ENCODE results near the gene SLC4A1AP. TPM values are rescaled to one million over a fixed set of nuclear protein-coding genes. Genes with fewer than 3 reads are reported as not detected.

SLC4A1AP gene
- polyA plus RNA-seq, 2 of the 4 experiments (the other 2 are of a cell fraction): 32.6 to 33.0 TPM

GRCh38 chr2:27707462-27708256 is 44.0 kb downstream of the SLC4A1AP start:
- WGBS (ENCODE audit: missing lambda C conversion rate): 92% methylated on average over 9 of the region's 9 CpGs

DNA sequence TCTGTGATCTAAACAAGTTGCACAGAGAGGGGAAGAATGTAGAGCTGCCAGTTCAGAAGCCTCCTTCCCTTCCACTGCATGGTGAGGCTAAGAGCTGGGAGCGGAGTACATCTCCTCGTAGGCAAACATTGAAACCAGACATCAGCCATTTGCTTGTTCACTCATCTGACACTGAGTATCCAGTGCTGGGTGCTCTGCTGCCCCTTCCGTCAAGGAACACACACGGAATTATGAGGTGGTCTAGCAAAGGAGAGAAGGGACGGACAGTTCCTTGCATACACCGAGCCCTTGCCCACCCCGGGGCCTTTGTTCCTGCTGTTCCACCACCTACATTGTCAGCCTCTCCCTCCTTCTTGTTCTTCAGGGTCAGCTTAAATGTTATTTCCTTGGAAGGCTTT is 44.6 kb downstream of the SLC4A1AP start:
- DNase-seq (ENCODE audit: low read depth in 1 of 2, low spot score in 1 of 2) (no peak), ATAC-seq (no peak), FAIRE-seq (no peak)
- 92% methylated on average over 7 of the region's 7 CpGs for WGBS (ENCODE audit: missing lambda C conversion rate)
- CTCF ChIA-PET: interaction anchor here (0.5 to 7.7 kb wide), 6 partner anchors 14 to 745 kb away, joined by 3 to 167 read pairs (median 8); no protein-coding TSS in a partner anchor
- POLR2A ChIA-PET: no interaction called here
- TF ChIP-seq, protein P1, sequence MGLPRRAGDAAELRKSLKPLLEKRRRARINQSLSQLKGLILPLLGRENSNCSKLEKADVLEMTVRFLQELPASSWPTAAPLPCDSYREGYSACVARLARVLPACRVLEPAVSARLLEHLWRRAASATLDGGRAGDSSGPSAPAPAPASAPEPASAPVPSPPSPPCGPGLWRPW (IDR thresholded peaks at IDR 0.05): no peak
- no peak for TF ChIP-seq NR3C1 (IDR thresholded peaks at IDR 0.05)
- TF ChIP-seq HMGXB4 (CRISPR knock-in tag; IDR thresholded peaks at IDR 0.05; ENCODE audit: borderline replicate concordance): no peak
- TF ChIP-seq, protein P2, sequence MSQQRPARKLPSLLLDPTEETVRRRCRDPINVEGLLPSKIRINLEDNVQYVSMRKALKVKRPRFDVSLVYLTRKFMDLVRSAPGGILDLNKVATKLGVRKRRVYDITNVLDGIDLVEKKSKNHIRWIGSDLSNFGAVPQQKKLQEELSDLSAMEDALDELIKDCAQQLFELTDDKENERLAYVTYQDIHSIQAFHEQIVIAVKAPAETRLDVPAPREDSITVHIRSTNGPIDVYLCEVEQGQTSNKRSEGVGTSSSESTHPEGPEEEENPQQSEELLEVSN (IDR thresholded peaks at IDR 0.05; ENCODE audit: borderline replicate concordance, low read depth): no peak
- TF ChIP-seq ELK1 (IDR thresholded peaks at IDR 0.05; ENCODE audit: low read depth, low read length): no peak
- no peak for TF ChIP-seq USF2 (IDR thresholded peaks at IDR 0.05)
- TF ChIP-seq HEYL (CRISPR knock-in tag; IDR thresholded peaks at IDR 0.05): no peak
- Histone ChIP-seq H3K9me3 (no peaks in the 10 kb centered on the region), H3K4me1 (peaks cover 91% of the 10 kb centered on the region), H3K4me3 (no peak overlapping the region), H3K27ac (peak overlapping the region; percentile 91 to 99), H3K4me2 (peak overlapping the region; percentile 4; the same call in 1 of the 3 replicates)

More at GRCh38 chr2:27707462-27708256, 44.0 kb downstream of the SLC4A1AP start:
- Histone ChIP-seq H3K4me1 (peaks cover 94% of the 10 kb centered on the region), H3K4me2 (peak overlapping the region; percentile 9; the same call in 2 of the 3 replicates), H3K9me3 (no peaks in the 10 kb centered on the region), H3K27ac (peak overlapping the region; percentile 91 to 99), H3K4me3 (no peak overlapping the region)
- CTCF ChIA-PET: interaction anchor here (0.8 to 7.7 kb wide), 10 partner anchors 15 to 745 kb away, joined by 3 to 167 read pairs (median 6); no protein-coding TSS in a partner anchor
- ATAC-seq: no peak
- FAIRE-seq: no peak
- DNase-seq (ENCODE audit: low read depth in 1 of 2, low spot score in 1 of 2): no peak
- TF ChIP-seq HOXB5 (CRISPR knock-in tag; IDR thresholded peaks at IDR 0.05) (no peak), CBX2 (IDR thresholded peaks at IDR 0.05; ENCODE audit: borderline replicate concordance, low read depth) (no peak), RFX5 (IDR thresholded peaks at IDR 0.05) (no peak), SMC3 (IDR thresholded peaks at IDR 0.05) (no peak), JUN (IDR thresholded peaks at IDR 0.05) (no peak), HOXB13 (CRISPR knock-in tag; IDR thresholded peaks at IDR 0.05; ENCODE audit: low read depth) (no peak), TFCP2L1 (CRISPR knock-in tag; IDR thresholded peaks at IDR 0.05) (no peak), RARB (CRISPR knock-in tag; IDR thresholded peaks at IDR 0.05) (no peak), MAFK (IDR thresholded peaks at IDR 0.05; ENCODE audit: partially characterized antibody) (no peak), RNF2 (IDR thresholded peaks at IDR 0.05; ENCODE audit: borderline replicate concordance, low read depth) (no peak), FOXS1 (CRISPR knock-in tag; IDR thresholded peaks at IDR 0.05) (no peak), ZNF302 (CRISPR knock-in tag; IDR thresholded peaks at IDR 0.05) (no peak), ZFP36 (IDR thresholded peaks at IDR 0.05; ENCODE audit: borderline replicate concordance, partially characterized antibody) (no peak), FOSB (CRISPR knock-in tag; IDR thresholded peaks at IDR 0.05) (no peak), ELK1 (IDR thresholded peaks at IDR 0.05; ENCODE audit: low read depth, low read length) (no peak), GATA3 (IDR thresholded peaks at IDR 0.05; ENCODE audit: borderline replicate concordance) (no peak)
- TF ChIP-seq, protein P3, sequence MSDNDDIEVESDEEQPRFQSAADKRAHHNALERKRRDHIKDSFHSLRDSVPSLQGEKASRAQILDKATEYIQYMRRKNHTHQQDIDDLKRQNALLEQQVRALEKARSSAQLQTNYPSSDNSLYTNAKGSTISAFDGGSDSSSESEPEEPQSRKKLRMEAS (IDR thresholded peaks at IDR 0.05): no peak
- TF ChIP-seq, protein P4, sequence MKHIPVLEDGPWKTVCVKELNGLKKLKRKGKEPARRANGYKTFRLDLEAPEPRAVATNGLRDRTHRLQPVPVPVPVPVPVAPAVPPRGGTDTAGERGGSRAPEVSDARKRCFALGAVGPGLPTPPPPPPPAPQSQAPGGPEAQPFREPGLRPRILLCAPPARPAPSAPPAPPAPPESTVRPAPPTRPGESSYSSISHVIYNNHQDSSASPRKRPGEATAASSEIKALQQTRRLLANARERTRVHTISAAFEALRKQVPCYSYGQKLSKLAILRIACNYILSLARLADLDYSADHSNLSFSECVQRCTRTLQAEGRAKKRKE (CRISPR knock-in tag; IDR thresholded peaks at IDR 0.05; ENCODE audit: low read depth): no peak
- TF ChIP-seq, protein P5, sequence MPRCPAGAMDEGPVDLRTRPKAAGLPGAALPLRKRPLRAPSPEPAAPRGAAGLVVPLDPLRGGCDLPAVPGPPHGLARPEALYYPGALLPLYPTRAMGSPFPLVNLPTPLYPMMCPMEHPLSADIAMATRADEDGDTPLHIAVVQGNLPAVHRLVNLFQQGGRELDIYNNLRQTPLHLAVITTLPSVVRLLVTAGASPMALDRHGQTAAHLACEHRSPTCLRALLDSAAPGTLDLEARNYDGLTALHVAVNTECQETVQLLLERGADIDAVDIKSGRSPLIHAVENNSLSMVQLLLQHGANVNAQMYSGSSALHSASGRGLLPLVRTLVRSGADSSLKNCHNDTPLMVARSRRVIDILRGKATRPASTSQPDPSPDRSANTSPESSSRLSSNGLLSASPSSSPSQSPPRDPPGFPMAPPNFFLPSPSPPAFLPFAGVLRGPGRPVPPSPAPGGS (IDR thresholded peaks at IDR 0.05): no peak
- POLR2A ChIA-PET: interaction anchor here (1.3 to 1.5 kb wide), 2 partner anchors 9 to 16 kb away, joined by 5 read pairs; no protein-coding TSS in a partner anchor
